HG02973 (cell line): ENCODE measurements around the gene CASP10.
A peak's percentile ranks its signal among the peaks of the same experiment; 100 is the strongest.

ENCODE experiments used
- ATAC-seq: cut with Tn5 transposase; IDR thresholded peaks from one replicate; pipeline ENCODE4 v1.9.1; 2021; ENCODE audit warnings: moderate library complexity; ENCODE audit not compliant: unreplicated experiment

CASP10 gene

GRCh38 chr2:201196003-201196402, 13.1 kb downstream of the CASP10 start:
- ATAC-seq: no peak

GRCh38 chr2:201196803-201197202, 13.9 kb downstream of the CASP10 start:
- no peak for ATAC-seq

- no peak for ATAC-seq
Measured at GRCh38 chr2:201197781-201198180, 14.8 kb downstream of the CASP10 start.

GRCh38 chr2:201199847-201200246, 16.9 kb downstream of the CASP10 start:
- no peak for ATAC-seq

- ATAC-seq: no peak
Measured at GRCh38 chr2:201200345-201200744, 17.4 kb downstream of the CASP10 start.

GRCh38 chr2:201201371-201201770, 18.4 kb downstream of the CASP10 start:
- ATAC-seq: no peak

- no peak for ATAC-seq
Measured at GRCh38 chr2:201203916-201204654, 21.1 kb downstream of the CASP10 start.

- ATAC-seq: no peak
Measured at GRCh38 chr2:201204655-201205514, 21.9 kb downstream of the CASP10 start.

GRCh38 chr2:201205515-201205849, 22.5 kb downstream of the CASP10 start:
- no peak for ATAC-seq

- peak; percentile 58 for ATAC-seq
Measured at GRCh38 chr2:201208563-201209252, 25.8 kb downstream of the CASP10 start.

GRCh38 chr2:201215963-201216362, 33.0 kb downstream of the CASP10 start:
- no peak for ATAC-seq

GRCh38 chr2:201216918-201217317, 34.0 kb downstream of the CASP10 start:
- no peak for ATAC-seq

GRCh38 chr2:201218780-201219179, 35.8 kb downstream of the CASP10 start:
- ATAC-seq: no peak

- no peak for ATAC-seq
Measured at GRCh38 chr2:201219328-201220096, 36.6 kb downstream of the CASP10 start.

GRCh38 chr2:201220102-201220570, 37.2 kb downstream of the CASP10 start:
- no peak for ATAC-seq

- peak; percentile 93 for ATAC-seq
Measured at GRCh38 chr2:201223089-201224073, 40.4 kb downstream of the CASP10 start.

GRCh38 chr2:201228271-201228911, 45.5 kb downstream of the CASP10 start:
- no peak for ATAC-seq

- no peak for ATAC-seq
Measured at GRCh38 chr2:201228912-201229290, 46.0 kb downstream of the CASP10 start.
